HG03442 (cell line): ENCODE data around the gene IL1R1.

ENCODE experiments used
- ATAC-seq: cut with Tn5 transposase; IDR thresholded peaks from one replicate; pipeline ENCODE4 v1.9.1; 2021; ENCODE audit warnings: mild to moderate bottlenecking, moderate library complexity; ENCODE audit not compliant: unreplicated experiment

The IL1R1 gene

GRCh38 chr2:102137138-102137537 lies 5.4 kb upstream of the IL1R1 start:
- no peak for ATAC-seq

GRCh38 chr2:102138331-102138730 lies 4.2 kb upstream of the IL1R1 start:
- ATAC-seq = no peak

GRCh38 chr2:102139851-102140250 lies 2.7 kb upstream of the IL1R1 start:
- ATAC-seq = no peak

GRCh38 chr2:102140377-102140776 lies 2.2 kb upstream of the IL1R1 start:
- ATAC-seq = no peak

DNA sequence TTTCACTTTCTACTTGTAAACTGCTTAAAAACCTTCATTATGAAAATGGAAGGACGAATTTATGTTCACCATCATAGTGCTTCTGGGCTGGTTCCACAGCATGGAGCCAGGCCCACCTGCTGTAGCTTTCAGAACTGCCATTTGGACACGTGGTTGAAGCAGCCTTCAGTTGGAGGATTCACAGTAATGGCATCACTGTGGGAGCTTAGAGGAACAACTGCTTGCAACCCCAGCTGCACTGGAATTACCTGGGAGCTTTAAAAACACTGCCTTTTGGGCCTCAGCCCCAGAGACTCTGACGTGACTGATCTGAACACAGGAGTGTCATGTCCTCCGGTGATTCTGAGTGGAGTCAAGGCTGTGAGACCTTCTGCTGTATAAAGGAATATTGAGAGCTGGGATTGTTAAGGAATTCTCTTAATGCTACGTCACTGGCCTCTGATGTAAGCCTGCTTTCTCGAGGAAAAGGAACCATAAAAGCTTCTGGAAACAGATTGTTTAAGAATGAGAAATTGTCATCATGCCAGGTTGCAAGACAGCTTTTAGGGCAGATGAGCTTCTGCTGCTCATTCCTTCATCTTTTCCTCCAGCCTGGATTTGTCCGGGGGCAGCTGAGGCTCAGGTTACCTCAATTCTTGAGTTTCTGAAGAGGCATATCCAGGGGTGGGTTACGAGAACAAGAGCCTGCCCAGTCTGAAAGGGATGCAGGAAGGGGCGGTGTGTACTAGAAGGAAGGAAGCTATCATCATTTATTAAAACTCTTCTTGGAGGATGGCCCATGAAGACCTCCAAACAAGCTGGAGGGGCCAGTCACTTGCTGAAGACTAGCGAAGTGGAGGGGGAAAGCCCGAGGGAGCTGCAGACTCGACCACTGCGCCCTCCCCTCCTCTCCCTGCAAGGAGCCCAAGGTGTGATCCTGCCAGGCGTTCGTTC lies 1.3 kb upstream of the IL1R1 start:
- no peak for ATAC-seq

DNA sequence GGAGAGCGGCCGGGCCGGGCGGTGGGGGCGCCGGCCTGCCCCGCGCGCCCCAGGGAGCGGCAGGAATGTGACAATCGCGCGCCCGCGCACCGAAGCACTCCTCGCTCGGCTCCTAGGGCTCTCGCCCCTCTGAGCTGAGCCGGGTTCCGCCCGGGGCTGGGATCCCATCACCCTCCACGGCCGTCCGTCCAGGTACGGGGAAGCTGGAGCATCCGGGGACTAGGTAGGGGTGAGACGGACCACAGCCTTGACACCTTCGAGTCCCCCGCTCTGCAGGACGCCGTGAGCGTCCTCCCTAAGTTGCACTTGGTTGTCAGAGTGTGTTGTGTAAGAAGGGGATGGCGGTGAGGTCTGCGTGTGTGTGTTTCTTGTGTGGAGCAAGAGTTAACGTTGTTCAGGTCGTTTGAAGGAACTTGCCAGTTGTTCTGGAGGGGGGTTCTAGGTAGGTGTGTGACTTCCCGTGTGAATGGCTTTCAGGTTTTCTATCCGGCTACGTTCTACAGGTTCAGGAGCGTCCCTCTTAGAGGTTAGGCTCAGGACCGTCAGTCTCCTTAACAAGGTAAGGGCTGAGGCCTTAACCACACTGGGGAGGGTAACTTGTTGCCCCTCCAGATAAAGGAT lies 393 bp downstream of the IL1R1 start:
- ATAC-seq = no peak

DNA sequence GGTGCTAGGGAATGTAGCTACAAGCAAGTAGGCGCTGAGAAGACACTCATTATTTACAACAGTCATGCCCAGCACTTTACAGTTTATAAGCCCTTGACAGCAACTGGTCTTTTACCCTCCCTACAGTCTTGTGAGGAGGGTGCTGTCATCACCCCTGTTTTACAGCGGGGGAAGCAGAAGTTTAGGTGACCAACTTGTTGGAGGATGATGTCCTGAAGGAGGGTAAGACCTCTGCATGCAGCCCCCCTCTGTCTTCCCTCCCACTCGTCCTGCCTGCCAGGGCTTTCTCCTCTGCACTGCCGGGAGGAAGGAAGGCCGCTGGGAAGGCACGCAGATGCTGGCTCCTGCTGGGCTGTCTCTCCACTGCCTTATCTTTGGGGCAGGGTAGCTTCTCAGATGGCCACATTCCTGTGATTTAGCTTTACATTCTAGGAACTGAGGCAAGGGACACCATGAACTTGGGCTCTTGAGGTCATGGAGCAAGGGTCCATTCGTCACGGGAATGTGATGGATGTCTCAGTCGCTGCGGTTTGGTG lies 972 bp downstream of the IL1R1 start:
- no peak for ATAC-seq

DNA sequence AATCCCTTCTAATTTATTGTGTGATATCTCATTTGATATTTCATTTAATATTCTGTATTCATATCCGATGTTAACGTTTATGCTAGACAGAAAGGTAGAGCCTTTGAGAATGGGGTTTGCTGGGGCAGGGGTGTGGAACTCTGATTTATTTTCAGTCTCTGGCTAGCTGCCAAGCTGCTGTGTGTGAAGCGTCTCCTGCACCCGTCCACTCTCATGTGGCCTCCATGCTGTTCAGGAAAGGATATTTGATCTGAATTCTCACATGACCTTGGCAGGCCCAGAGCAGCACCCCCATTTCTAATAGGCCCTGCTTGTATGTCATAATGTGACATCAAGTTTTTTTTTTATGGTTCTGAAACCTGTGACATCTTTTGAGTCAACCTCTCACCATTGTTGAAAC lies 1.6 kb downstream of the IL1R1 start:
- no peak for ATAC-seq

DNA sequence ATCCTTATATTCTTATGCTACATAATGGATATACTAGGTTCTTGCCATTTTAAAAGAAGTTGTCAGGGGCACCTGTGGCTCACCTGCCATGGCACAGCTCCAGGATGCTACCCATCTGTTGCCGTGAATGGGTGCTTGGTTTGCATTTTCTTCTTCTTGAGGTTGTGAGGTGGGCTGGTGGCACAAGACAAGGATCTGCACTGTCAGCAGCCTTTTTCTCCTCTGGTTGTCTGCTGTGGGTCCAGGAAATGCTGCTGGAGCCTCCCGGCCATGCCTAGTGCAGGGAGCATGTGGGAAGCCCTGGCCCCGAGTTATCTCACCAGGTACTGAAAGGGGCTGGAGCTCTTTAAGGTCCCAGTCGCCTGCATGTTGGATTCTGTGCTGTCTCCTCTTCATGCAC lies 2.6 kb downstream of the IL1R1 start:
- ATAC-seq = no peak

DNA sequence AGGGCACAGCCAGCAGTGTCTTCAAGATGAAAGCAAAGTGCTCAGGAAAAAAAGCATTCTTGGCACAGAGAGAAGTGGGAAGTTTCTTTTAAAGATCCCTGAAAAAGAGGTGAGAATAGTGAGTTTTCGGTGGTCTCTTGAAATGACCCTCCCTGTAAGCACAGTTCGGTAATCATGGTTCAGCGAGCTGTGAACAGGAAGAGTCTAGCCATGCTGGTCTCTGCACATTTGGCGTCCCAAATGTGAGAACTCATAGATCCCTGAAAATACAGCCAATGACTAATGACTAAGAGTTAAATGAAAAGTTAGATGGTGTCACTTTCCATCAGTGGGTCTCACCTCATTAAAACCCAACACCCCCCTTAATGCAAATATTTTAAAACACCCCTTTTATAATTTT lies 3.4 kb downstream of the IL1R1 start:
- ATAC-seq = no peak

GRCh38 chr2:102147935-102148334 lies 5.4 kb downstream of the IL1R1 start:
- ATAC-seq = no peak

GRCh38 chr2:102149243-102149642 lies 6.7 kb downstream of the IL1R1 start:
- ATAC-seq = no peak

DNA sequence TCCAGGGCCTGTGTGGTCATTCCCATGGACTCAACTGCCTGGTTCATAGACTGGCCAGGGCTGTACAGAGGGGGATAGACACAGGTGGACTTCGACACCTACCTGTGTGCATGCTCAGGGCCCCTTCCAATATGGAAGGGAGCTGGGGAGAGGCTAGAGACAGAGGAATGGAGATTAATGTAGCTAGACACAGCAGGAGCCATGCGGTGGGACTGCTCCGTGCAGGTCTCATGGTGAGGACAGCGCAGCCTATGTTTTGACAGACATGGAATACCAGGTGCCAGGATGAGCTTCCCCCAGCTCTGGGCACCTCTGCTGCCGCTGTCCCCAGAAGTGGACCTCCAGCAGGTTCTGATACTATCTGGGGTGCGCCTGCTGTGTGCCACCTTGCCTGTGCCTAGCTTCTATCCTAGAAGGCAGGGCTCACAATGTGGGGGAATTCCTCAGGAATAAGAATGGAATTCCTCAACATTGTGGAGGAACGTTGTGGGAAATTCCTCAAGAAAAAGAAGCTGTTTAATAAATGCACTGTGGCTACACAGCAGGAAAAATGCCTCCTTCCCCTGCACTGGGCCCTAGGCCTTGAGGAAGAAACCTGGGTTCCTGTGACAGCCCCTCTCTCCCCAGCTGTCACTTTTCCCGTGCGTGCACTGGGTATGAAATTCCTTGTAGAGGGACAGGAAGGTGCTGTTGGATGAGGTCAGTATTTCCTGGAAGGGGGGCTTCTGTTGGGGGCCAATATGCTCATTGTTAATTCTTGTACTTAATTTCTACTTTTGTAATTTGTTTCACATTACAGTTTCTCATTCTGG lies 7.3 kb downstream of the IL1R1 start:
- no peak for ATAC-seq

- ATAC-seq = no peak
Observed at GRCh38 chr2:102154364-102154763, 11.8 kb downstream of the IL1R1 start.

DNA sequence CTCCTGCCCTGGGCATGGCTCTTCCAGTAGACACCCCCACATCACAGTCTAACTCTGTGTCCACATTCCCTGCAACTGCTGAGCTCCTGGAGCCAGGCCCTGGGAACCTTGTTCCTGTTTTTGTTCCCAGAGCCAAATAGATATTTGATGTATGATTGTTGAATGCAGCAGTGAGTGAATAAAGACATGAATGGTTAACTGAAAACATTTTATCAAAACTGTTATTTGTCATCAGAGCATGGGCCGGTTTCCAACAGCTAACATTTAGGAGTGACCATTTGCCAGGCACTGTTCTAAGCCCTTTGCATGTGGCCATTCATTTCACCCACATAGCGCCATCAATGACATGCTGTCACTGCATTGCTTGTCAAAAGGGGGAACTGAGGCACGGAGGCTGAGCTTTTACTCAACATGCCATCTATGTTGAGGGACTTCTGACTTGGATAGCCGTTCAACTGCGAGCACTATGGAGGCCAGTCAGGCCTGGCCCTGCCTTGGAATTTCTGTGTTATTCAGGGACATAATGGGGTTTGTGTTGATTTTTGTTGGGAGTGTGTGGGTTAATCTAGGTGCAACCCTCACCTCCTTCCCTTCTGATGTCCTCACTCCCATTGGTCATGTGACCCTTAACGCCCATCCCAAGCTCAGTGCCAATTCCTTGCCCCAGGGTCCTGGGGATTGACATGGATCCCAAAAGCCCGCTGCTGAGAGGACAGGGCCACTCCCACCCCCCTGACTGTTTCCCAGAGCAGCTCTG lies 12.6 kb downstream of the IL1R1 start:
- ATAC-seq = no peak

DNA sequence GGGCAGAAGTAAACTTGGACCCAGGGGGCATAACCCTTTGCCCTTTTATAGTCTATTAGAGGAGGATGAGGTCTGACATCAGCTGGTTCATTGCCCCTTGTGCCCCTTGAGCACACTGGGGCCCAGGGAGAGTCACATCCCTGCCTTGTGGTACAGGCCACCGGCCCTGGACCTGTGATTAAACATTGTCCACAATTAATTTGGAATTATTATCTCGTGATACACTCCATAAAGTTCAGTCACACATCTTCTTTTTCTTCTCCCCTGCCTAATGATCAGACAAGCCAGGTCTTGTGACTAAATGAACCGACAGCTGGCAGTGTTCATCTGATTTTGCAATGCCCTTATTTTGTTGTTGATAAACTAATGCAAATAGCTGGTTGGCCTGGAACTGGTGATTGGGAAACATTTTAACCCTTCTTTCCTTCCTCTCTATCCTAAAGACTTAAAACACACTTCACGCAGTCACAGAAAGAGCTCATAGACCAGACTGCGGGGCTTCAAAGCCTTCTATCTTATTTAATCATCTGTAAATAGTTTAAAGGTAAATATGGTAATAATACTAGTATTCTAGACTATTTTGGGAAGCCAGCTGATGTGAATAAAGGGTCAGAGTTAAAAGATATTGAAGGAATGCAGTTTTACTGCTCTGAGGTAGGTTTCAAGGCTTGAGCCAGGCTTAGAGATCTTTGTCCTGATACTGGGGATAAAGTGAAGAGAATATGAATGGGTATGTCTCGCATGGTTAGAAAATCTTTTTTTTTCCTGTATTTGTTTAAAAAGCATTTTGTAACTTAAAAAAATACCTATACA lies 13.4 kb downstream of the IL1R1 start:
- no peak for ATAC-seq

- no peak for ATAC-seq
Observed at GRCh38 chr2:102158011-102158755, 15.6 kb downstream of the IL1R1 start.

GRCh38 chr2:102159295-102159694 lies 16.7 kb downstream of the IL1R1 start:
- no peak for ATAC-seq
